Activated CD8-positive, alpha-beta T cell treated with anti-CD3 and anti-CD28 coated beads for 36 hours (primary cell): ENCODE data around the gene PHOX2A. TPM values are rescaled to one million over a fixed set of nuclear protein-coding genes. Genes with fewer than 3 reads are reported as not detected.

Source experiments
- ATAC-seq: fragments of 200-7000 bp; cut with Tn5 transposase; one replicate; pipeline ENCODE4 v1.10.0; 2021; ENCODE audit warnings: mild to moderate bottlenecking, moderate library complexity
- CTCF ChIA-PET: fragments of 350-600 bp; sonication (Branson Sonifier 250); formaldehyde crosslinking; loops from one replicate; lab custom pipeline; 2021; ENCODE audit warnings: antibody characterized with exemption; lab: Charles Lee
- POLR2A ChIA-PET: fragments of 350-600 bp; sonication (Branson Sonifier 250); formaldehyde crosslinking; loops from one replicate; lab custom pipeline; 2021; ENCODE audit warnings: antibody characterized with exemption; lab: Charles Lee
- DNase-seq: peaks from one replicate; pipeline ENCODE4 v3.0.0-alpha.2; 2020
- H3K27ac Mint-ChIP-seq: one replicate; pipeline ENCODE4 v1.8.0; 2021; ENCODE audit warnings: mild to moderate bottlenecking, mixed read lengths
- H3K27me3 Mint-ChIP-seq: one replicate; pipeline ENCODE4 v1.8.0; 2021; ENCODE audit warnings: mixed read lengths
- H3K36me3 Mint-ChIP-seq: one replicate; pipeline ENCODE4 v1.8.0; 2021; ENCODE audit warnings: low read depth, mixed read lengths
- H3K4me1 Mint-ChIP-seq: one replicate; pipeline ENCODE4 v1.8.0; 2021; ENCODE audit warnings: low read depth, mixed read lengths
- H3K4me3 Mint-ChIP-seq: one replicate; pipeline ENCODE4 v1.8.0; 2021; ENCODE audit warnings: mild to moderate bottlenecking, moderate library complexity, mixed read lengths
- H3K9me3 Mint-ChIP-seq: one replicate; pipeline ENCODE4 v1.8.0; 2021; ENCODE audit warnings: mixed read lengths
- CTCF ChIP-seq: fragments of 200-600 bp; IDR thresholded peaks from one replicate; pipeline ENCODE4 v1.8.0; 2022; ENCODE audit warnings: antibody characterized with exemption, mild to moderate bottlenecking
- intact Hi-C: fragments of 100-400 bp; cut with micrococcal nuclease; formaldehyde crosslinking; loops from one replicate; pipeline ENCODE4 v1.10.0; 2022
- total RNA-seq, 2 experiments: library from RNA; stranded (reverse); gene quantifications; one replicate each; pipeline ENCODE4 v1.2.3, GENCODE V29; 2021

Gene PHOX2A
- total RNA-seq, 2 experiments from 2014 or later: not detected

- Mint-ChIP-seq H3K4me3 (peak overlapping the region; percentile 62), H3K27ac (no peak overlapping the region), H3K27me3 (peaks cover 45% of the 10 kb centered on the region), H3K9me3 (no peaks in the 10 kb centered on the region), H3K36me3 (peaks cover 12% of the 10 kb centered on the region), H3K4me1 (peaks cover 22% of the 10 kb centered on the region)
- intact Hi-C loops: no loop called here
- peak; percentile 29 for DNase-seq
- TF ChIP-seq CTCF: no peak
- ChIA-PET POLR2A (interaction anchor here (0.7 to 1.4 kb wide), 5 partner anchors 11 to 548 kb away, joined by 3 to 4 read pairs (median 3); no protein-coding TSS in a partner anchor), CTCF (interaction anchor here (0.6 to 1.8 kb wide), 2 partner anchors 15 to 190 kb away, joined by 3 to 8 read pairs; no protein-coding TSS in a partner anchor)
- ATAC-seq: no peak
These were observed 3.3 kb downstream of the PHOX2A start for GRCh38 chr11:72240461-72241290.

- peak overlapping the region; percentile 62 for H3K4me3 Mint-ChIP-seq
- DNase-seq: no peak
- POLR2A ChIA-PET: interaction anchor here (0.8 to 1.2 kb wide), 2 partner anchors 26 to 282 kb away, joined by 3 read pairs; no protein-coding TSS in a partner anchor
- TF ChIP-seq CTCF: no peak
- H3K9me3 Mint-ChIP-seq: no peaks in the 10 kb centered on the region
- intact Hi-C loops: no loop called here
- H3K4me1 Mint-ChIP-seq: peaks cover 22% of the 10 kb centered on the region
- H3K27ac Mint-ChIP-seq: no peak overlapping the region
- H3K36me3 Mint-ChIP-seq: peaks cover 12% of the 10 kb centered on the region
- peaks cover 45% of the 10 kb centered on the region for H3K27me3 Mint-ChIP-seq
- CTCF ChIA-PET: interaction anchor here (0.6 to 1.8 kb wide), 2 partner anchors 14 to 191 kb away, joined by 3 to 8 read pairs; no protein-coding TSS in a partner anchor
- peak; percentile 3 for ATAC-seq
These were observed 4.0 kb downstream of the PHOX2A start for GRCh38 chr11:72239849-72240460.

GRCh38 chr11:72239313-72239848 is 4.6 kb downstream of the PHOX2A start:
- Mint-ChIP-seq H3K4me3 (no peak overlapping the region), H3K9me3 (no peaks in the 10 kb centered on the region), H3K27me3 (peaks cover 39% of the 10 kb centered on the region), H3K36me3 (peaks cover 12% of the 10 kb centered on the region), H3K4me1 (peaks cover 19% of the 10 kb centered on the region), H3K27ac (no peak overlapping the region)
- ChIA-PET POLR2A (interaction anchor here (0.8 to 1.2 kb wide), 2 partner anchors 27 to 282 kb away, joined by 3 read pairs; no protein-coding TSS in a partner anchor), CTCF (no interaction called here)
- DNase-seq (peak; percentile 25), ATAC-seq (peak; percentile 9)
- intact Hi-C loops: no loop called here
- TF ChIP-seq CTCF: no peak

- Mint-ChIP-seq H3K4me1 (peaks cover 19% of the 10 kb centered on the region), H3K36me3 (peaks cover 14% of the 10 kb centered on the region), H3K9me3 (no peaks in the 10 kb centered on the region), H3K27me3 (peaks cover 38% of the 10 kb centered on the region), H3K4me3 (no peak overlapping the region), H3K27ac (no peak overlapping the region)
- DNase-seq (no peak), ATAC-seq (no peak)
- ChIA-PET CTCF (interaction anchor here (0.7 to 4.2 kb wide), 21 partner anchors 9 to 575 kb away, joined by 3 to 23 read pairs (median 5); partner anchors contain the start of genes FOLR1 and INPPL1), POLR2A (interaction anchor here (1.0 to 3.8 kb wide), 2 partner anchors 13 to 18 kb away, joined by 3 to 17 read pairs; partner anchors contain the start of gene INPPL1)
- intact Hi-C loops: no loop called here
- no peak for TF ChIP-seq CTCF
These were observed 5.3 kb downstream of the PHOX2A start for GRCh38 chr11:72238492-72239312.
